Measurements from ENCODE around the gene PDE6A.
A peak's percentile ranks its signal among the peaks of the same experiment; 100 is the strongest.

Gene PDE6A

DNA sequence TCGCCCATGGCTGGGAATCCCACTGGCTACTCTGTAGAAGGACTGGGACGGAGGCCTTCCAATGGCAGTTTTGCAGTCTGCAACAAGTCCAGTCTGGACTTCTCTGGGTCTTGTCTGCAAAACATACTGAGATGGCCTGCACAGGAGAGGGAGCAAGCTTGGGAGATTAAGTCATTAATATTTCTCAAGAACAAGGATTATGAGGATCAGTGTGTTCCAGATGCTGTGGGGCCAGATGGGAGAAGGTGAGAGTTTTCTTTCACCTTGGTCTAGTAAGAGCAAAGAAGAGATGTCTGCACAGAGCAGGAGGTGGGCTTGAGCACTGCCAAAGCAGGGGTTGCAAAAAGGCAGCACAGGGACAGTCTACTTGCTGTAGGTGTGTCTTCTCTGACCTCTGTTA is at the start of gene PDE6A:
TSS of gene PDE6A (minus strand) at position 128 of the 400 bp plus-strand sequence. CDS start at position 8, 120 bp downstream.
- no peak for DNase-seq (ENCODE audit: low read depth in 2 of 2)

DNA sequence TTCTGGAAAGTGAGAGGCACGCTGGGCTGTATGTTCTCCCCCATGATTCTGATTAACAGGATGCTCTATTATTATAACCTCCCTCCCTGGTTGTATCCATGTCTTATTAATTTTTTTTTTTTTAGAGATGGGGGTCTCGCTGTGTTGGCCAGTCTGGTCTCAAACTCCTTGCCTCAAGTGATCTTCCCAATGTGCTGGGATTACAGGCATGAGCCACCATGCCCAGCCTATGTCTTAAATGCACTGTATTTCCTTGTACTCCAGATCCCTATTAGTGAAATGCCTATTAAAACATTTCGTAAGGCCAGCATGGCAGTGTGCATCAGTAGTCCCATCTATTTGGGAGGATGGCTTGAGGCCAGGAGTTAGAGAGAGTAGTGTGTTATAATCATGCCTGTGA is 48.9 kb upstream of the PDE6A start:
- DNase-seq (ENCODE audit: low read depth in 2 of 2): no peak

GRCh38 chr5:149990518-149991376 is 46.2 kb upstream of the PDE6A start:
- DNase-seq (ENCODE audit: low read depth in 2 of 2): peak; percentile 18 to 24

DNA sequence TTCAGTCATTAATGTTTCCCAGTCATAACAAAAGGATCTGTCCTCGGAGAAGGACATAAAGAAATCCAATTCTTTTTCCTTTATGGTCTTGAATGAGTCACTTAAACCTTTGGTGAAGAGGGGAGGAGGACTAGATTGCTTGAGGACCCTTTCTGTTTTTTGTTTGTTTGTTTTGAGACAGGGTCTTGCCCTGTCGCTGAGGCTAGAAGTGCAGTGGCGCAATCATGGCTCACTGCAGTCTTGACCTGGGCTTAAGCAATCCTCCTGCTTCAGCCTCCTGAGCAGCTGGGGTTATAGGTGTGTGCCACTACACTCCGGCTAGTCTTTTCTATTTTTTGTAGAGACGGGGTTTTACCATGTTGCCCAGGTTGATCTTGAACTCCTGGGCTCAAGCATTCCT is 43.5 kb upstream of the PDE6A start:
- no peak for DNase-seq (ENCODE audit: low read depth in 2 of 2)

GRCh38 chr5:149982505-149982904 is 37.9 kb upstream of the PDE6A start:
- no peak for DNase-seq (ENCODE audit: low read depth in 2 of 2)

DNA sequence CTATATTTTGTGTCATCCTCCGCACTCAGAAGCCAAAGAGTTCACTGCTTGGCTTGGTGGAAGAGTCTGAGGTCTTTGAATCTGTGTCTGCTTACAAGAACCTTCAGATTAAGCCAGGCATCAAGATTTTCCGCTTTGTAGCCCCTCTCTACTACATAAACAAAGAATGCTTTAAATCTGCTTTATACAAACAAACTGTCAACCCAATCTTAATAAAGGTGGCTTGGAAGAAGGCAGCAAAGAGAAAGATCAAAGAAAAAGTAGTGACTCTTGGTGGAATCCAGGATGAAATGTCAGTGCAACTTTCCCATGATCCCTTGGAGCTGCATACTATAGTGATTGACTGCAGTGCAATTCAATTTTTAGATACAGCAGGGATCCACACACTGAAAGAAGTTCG is 36.6 kb upstream of the PDE6A start:
- no peak for DNase-seq (ENCODE audit: low read depth in 2 of 2)

DNA sequence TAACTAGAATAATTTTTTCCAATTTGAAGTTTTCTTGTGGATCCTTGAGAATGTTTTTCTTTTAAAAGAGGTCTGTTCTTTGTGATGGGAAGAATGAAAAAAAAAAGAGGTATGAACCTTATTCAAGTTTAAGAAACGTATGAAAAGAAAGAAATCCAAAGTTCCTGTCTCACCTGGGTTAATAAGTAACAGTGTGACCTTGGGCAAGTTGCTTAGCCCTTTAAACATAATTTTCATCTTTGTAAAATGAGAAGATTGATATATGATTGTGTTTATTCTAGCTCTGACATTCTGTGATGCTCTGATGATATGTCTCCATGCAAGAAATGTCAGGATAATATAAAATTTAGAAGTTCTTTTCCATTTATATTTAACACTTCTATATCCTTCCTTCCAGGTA is 35.3 kb upstream of the PDE6A start:
- no peak for DNase-seq (ENCODE audit: low read depth in 2 of 2)

DNA sequence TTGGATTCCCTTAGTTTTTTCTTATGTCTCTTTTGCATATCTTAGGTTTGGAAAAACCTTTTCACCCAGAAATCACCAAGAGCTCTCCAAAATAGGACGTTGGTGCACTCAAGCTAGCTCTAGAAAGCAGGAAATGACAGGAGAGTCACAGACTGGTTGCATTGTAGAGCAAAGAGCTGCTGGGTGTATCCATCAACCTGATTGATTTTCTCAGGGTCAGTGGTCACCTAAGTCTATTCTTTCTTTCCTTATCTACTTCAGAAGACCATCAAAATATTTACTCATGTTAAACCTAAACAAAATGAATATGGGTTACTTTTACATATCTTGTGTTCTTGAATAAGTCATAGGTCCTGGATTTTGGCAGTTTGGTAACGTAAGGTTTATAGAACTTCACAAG is 30.8 kb upstream of the PDE6A start:
- no peak for DNase-seq (ENCODE audit: low read depth in 2 of 2)

GRCh38 chr5:149969181-149969930 is 24.8 kb upstream of the PDE6A start:
- DNase-seq (ENCODE audit: low read depth in 2 of 2): no peak

DNA sequence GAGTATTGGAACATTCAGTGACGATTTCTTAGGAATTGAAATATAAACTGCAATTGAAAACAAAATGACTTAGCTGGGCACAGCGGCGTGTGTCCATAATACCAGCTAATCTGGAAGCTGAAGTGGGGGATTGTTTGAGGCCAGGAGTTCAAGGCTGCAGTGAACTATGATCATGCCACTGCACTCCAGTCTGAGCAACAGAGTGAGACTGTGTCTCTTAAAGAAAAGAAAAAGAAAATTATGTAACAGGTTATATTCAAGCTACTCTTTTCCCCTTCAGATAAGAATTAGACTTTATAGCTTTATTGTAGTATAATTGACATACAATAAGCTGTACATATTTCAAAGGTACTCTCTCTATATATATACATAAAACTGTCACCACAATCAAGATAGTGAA is 22.4 kb upstream of the PDE6A start:
- no peak for DNase-seq (ENCODE audit: low read depth in 2 of 2)

DNA sequence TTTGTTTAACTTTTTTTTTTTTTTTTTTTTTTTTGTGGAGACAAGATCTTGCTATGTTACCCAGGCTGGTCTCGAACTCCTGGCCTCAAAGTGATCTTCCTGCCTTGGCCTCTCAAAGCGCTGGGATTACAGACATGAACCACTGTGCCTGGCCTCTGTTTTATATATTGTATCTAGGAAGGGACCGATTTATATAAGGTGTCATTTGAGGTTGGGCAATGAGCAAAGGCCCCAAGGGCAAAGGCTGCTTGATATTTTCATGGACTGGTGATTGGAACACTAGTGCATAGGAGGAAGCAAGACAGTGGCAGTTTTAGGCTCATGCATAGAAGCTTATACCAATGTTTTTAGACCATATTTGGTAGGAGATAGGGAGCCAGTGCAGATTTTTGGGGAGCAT is 19.1 kb upstream of the PDE6A start:
- no peak for DNase-seq (ENCODE audit: low read depth in 2 of 2)

- no peak for DNase-seq (ENCODE audit: low read depth in 2 of 2)
Measured at GRCh38 chr5:149962601-149963300, 18.2 kb upstream of the PDE6A start.

DNA sequence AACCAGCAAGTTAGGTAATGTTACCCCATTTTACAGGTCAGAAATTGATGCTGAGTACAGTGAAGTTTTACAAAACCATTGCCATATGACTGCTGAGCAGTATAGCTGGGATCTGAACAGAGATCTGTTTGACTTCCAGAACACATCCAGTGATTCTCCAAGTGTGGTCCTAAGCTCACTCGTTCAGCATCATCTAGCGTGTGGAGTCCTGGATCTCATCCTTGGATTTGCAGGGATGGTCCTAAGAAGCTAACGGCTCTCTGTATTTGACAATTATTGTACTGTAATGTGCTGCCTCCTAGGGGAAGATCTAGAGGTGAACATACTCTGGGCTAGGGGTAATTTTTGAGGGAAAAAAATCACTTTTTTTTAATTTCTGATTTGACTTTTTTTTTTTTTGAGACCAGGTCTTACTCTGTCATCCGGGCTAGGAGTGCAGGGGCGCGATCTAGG is 17.4 kb upstream of the PDE6A start:
- no peak for DNase-seq (ENCODE audit: low read depth in 2 of 2)

DNA sequence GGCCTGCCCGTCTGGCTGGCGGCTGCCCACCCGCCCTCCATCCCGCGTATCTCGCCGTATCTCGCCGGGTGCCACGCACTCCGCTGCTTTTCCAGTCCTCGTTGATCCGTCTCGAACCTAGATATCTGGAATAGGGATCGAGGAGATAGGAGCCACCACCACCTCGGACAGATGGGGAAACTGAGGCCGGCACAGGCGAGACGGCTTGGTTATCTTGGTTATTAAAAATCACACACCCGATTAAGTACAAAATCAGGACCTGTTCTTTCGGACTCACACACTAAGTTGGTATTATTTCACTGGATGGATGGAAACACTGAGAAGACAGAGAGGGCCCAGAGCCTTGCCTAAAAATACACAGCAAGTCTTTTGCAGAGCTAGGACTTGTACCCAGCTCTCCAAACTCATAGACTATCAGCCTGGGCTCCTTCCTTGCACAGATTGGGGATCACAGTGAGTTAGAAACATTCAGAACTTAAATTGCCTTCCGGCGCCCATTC is 16.6 kb upstream of the PDE6A start:
- DNase-seq (ENCODE audit: low read depth in 2 of 2): no peak

DNA sequence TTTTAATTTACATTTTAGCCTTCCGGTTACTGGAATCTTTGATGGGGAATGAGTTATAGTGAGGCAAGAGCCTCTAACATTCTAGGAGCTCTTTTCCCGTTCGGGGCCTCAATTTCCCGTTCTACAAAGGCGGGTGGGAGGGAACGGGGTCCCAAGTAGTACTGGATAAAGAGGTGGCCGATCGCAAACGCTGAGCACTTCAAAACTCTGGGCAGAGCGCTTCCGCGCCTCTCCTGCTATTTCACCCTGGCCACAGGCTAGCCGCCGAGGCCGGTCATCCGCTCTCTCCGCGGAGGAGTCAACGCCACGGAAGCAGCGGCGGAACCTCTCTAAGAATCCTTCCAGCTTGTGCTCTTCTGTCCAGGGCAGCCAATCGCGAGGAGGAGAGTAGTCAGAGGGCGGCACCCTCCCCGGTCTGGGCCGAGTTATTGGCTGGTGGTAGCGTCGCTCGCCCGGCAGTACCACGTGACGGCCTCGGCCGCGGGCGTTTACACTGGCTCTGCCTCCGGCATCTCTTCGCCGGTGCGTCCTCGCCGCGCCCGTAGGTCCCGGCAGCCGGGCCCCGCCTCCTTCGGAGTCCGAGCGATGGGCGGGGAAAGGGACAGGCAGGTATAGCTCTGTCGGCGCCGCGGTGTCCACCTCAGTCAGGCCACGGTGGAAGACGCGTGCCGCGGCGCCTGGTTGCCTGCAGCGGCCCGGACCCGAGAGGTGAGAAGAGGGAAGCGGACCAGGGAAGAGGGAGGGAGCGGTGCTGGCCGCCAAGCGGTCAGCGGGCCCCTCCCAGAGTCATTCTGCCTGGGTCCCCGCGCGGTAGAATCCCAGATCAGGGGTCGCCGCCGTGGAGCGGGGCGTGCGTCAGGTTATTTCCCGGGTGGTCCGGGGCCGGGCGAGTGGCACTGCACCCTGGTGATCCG is 15.9 kb upstream of the PDE6A start, which contains the start of gene SLC26A2:
TSS of gene SLC26A2 (plus strand) at position 487 of the 914 bp plus-strand sequence. CDS start 16,895 bp downstream, outside the sequence.
- peak; percentile 92 to 93 for DNase-seq (ENCODE audit: low read depth in 2 of 2)

GRCh38 chr5:149959406-149960236 is 15.0 kb upstream of the PDE6A start:
- no peak for DNase-seq (ENCODE audit: low read depth in 2 of 2)

GRCh38 chr5:149957855-149958254 is 13.3 kb upstream of the PDE6A start:
- DNase-seq (ENCODE audit: low read depth in 2 of 2): no peak

- DNase-seq (ENCODE audit: low read depth in 2 of 2): no peak
Measured at GRCh38 chr5:149956685-149957084, 12.1 kb upstream of the PDE6A start.

- DNase-seq (ENCODE audit: low read depth in 2 of 2): no peak
Measured at GRCh38 chr5:149954798-149955197, 10.2 kb upstream of the PDE6A start.

All from fibroblast of skin of left biceps (primary cell).